ENCODE measurements around the gene CSTF2T.

Gene CSTF2T

GRCh38 chr10:51679841-51680240, 19.6 kb downstream of the CSTF2T start:
- H3K4me1 Mint-ChIP-seq = no peaks in the 10 kb centered on the region
- no peaks in the 10 kb centered on the region for H3K9me3 Mint-ChIP-seq
- H3K27me3 Mint-ChIP-seq = peaks cover 25% of the 10 kb centered on the region
- H3K4me3 Mint-ChIP-seq = no peak overlapping the region
- ATAC-seq = no peak
- no peak for DNase-seq
- no peaks in the 10 kb centered on the region for H3K36me3 Mint-ChIP-seq (ENCODE audit: low read depth)
- H3K27ac Mint-ChIP-seq = no peak overlapping the region

DNA sequence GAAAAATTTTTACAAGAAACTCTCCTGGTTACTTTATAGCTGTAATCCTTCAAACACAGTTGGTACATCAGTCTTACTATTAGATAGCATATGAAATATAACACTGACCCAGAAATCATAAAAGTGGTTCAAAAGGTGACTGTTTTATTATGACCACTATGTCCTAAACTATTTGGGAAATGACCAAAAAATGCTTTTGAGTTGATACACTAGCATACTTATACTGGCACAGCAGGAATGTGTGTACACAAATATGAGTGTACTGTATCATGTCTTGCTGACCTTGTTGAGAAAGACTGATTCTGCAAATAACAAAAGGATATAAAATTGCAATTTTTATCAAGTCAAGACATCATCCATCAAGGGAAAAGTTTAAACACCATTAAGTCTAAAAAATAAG, 24.3 kb downstream of the CSTF2T start:
- Mint-ChIP-seq H3K4me3 (no peak overlapping the region), H3K27ac (no peak overlapping the region), H3K9me3 (peaks cover 15% of the 10 kb centered on the region), H3K4me1 (no peaks in the 10 kb centered on the region), H3K27me3 (peaks cover 19% of the 10 kb centered on the region), H3K36me3 (ENCODE audit: low read depth) (no peaks in the 10 kb centered on the region)
- no peak for ATAC-seq
- DNase-seq = no peak

GRCh38 chr10:51672039-51672535, 27.3 kb downstream of the CSTF2T start:
- no peak overlapping the region for H3K4me3 Mint-ChIP-seq
- no peaks in the 10 kb centered on the region for H3K4me1 Mint-ChIP-seq
- no peaks in the 10 kb centered on the region for H3K36me3 Mint-ChIP-seq (ENCODE audit: low read depth)
- DNase-seq (no peak), ATAC-seq (no peak)
- H3K9me3 Mint-ChIP-seq = peaks cover 15% of the 10 kb centered on the region
- H3K27me3 Mint-ChIP-seq = peaks cover 4% of the 10 kb centered on the region
- H3K27ac Mint-ChIP-seq = no peak overlapping the region

GRCh38 chr10:51669041-51669440, 30.4 kb downstream of the CSTF2T start:
- DNase-seq (no peak), ATAC-seq (no peak)
- no peak overlapping the region for H3K4me3 Mint-ChIP-seq
- peaks cover 4% of the 10 kb centered on the region for H3K27me3 Mint-ChIP-seq
- peaks cover 15% of the 10 kb centered on the region for H3K9me3 Mint-ChIP-seq
- no peak overlapping the region for H3K27ac Mint-ChIP-seq
- no peaks in the 10 kb centered on the region for H3K4me1 Mint-ChIP-seq
- H3K36me3 Mint-ChIP-seq (ENCODE audit: low read depth) = no peaks in the 10 kb centered on the region

GRCh38 chr10:51668336-51668689, 31.1 kb downstream of the CSTF2T start:
- no peak overlapping the region for H3K27ac Mint-ChIP-seq
- DNase-seq = no peak
- no peaks in the 10 kb centered on the region for H3K4me1 Mint-ChIP-seq
- peaks cover 15% of the 10 kb centered on the region for H3K9me3 Mint-ChIP-seq
- H3K27me3 Mint-ChIP-seq = peaks cover 4% of the 10 kb centered on the region
- no peaks in the 10 kb centered on the region for H3K36me3 Mint-ChIP-seq (ENCODE audit: low read depth)
- no peak for ATAC-seq
- H3K4me3 Mint-ChIP-seq = no peak overlapping the region

DNA sequence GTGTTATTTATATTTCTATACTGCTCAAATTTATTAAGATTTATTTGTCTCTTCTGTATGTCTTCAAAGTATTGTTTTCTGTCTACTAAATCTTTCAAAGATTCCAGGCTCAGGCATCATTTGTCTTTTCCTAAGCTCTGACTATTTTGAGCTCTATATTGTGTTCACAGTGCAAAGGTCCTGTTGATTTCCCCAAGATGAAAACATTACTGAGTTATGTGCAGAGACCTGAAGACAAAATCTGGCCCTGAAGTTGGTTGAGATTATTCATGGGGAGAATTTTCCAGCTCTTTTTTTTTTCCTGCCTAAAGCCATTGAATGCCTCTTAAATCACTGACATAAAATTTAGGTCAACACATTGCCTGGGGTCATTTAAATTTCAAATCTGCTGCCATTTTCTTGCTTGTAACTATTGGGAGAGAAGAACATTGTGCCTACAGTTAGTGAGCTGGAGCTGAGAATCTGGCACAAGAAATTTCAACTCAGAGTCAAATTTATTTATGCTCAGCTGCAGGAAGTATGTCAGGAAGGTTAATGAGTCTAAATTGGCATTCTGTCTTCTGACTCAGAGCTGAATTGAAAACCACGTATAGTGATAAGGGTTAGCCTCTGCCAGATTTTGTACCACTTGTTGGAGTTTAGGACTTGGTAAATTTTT, 31.6 kb downstream of the CSTF2T start:
- H3K27me3 Mint-ChIP-seq = peaks cover 2% of the 10 kb centered on the region
- DNase-seq = no peak

DNA sequence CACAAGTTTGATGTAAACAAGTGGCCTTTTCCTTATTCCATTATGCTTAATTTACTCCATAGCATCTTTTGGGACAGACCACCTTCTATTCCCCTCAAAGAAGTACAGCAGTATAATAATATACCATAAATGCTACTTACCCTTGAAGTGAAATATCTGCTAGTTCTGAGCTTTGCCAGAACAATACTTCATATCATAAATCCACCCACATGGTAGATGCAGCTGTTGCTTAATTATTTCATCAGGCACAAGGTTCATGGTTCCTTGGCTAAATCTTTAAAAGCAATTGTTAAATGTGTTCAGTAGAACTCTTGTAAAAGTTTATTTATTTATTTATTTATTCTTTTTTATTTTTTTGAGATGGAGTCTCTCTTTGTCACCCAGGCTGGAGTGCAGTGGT, 32.9 kb downstream of the CSTF2T start:
- no peaks in the 10 kb centered on the region for H3K4me1 Mint-ChIP-seq
- no peak for ATAC-seq
- no peak for DNase-seq
- peaks cover 3% of the 10 kb centered on the region for H3K9me3 Mint-ChIP-seq
- no peak overlapping the region for H3K4me3 Mint-ChIP-seq
- H3K27ac Mint-ChIP-seq = no peak overlapping the region
- no peaks in the 10 kb centered on the region for H3K36me3 Mint-ChIP-seq (ENCODE audit: low read depth)
- peaks cover 2% of the 10 kb centered on the region for H3K27me3 Mint-ChIP-seq

More for the DNA sequence above, 31.6 kb downstream of the CSTF2T start:
- H3K36me3 Mint-ChIP-seq (ENCODE audit: low read depth) = no peaks in the 10 kb centered on the region
- peaks cover 15% of the 10 kb centered on the region for H3K9me3 Mint-ChIP-seq
- ATAC-seq = no peak
- H3K4me1 Mint-ChIP-seq = no peaks in the 10 kb centered on the region
- H3K4me3 Mint-ChIP-seq = no peak overlapping the region
- H3K27ac Mint-ChIP-seq = no peak overlapping the region

GRCh38 chr10:51663086-51663485, 36.3 kb downstream of the CSTF2T start:
- H3K27ac Mint-ChIP-seq = no peak overlapping the region
- H3K36me3 Mint-ChIP-seq (ENCODE audit: low read depth) = no peaks in the 10 kb centered on the region
- no peaks in the 10 kb centered on the region for H3K27me3 Mint-ChIP-seq
- no peaks in the 10 kb centered on the region for H3K9me3 Mint-ChIP-seq
- H3K4me3 Mint-ChIP-seq = no peak overlapping the region
- ATAC-seq = no peak
- DNase-seq = no peak
- no peaks in the 10 kb centered on the region for H3K4me1 Mint-ChIP-seq

DNA sequence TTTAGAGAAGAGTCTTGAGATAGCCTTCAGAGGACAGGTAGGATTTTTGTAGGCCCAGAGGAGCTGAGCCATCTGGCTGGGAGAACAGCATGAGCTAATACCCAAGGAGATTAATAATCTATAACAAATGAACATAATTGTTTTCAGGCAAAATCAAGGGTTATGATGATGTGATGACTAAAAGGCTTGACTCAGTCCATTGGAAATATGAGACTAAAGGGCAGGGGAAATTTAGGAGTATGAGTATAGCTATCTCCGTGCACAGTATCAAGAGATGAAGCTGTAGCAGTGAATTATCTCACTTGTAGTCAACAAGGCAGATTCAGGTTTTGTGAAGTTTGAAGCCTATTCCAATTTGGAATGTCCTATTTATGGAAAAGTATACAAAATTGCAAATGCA, 40.1 kb downstream of the CSTF2T start:
- Mint-ChIP-seq H3K4me1 (no peaks in the 10 kb centered on the region), H3K9me3 (no peaks in the 10 kb centered on the region), H3K4me3 (no peak overlapping the region), H3K36me3 (ENCODE audit: low read depth) (no peaks in the 10 kb centered on the region), H3K27me3 (peaks cover 5% of the 10 kb centered on the region), H3K27ac (no peak overlapping the region)
- DNase-seq = no peak
- ATAC-seq = no peak

GRCh38 chr10:51658000-51658399, 41.4 kb downstream of the CSTF2T start:
- DNase-seq (no peak), ATAC-seq (no peak)
- H3K9me3 Mint-ChIP-seq = no peaks in the 10 kb centered on the region
- H3K27me3 Mint-ChIP-seq = peaks cover 8% of the 10 kb centered on the region
- H3K4me3 Mint-ChIP-seq = no peak overlapping the region
- no peak overlapping the region for H3K27ac Mint-ChIP-seq
- H3K4me1 Mint-ChIP-seq = no peaks in the 10 kb centered on the region
- no peaks in the 10 kb centered on the region for H3K36me3 Mint-ChIP-seq (ENCODE audit: low read depth)

DNA sequence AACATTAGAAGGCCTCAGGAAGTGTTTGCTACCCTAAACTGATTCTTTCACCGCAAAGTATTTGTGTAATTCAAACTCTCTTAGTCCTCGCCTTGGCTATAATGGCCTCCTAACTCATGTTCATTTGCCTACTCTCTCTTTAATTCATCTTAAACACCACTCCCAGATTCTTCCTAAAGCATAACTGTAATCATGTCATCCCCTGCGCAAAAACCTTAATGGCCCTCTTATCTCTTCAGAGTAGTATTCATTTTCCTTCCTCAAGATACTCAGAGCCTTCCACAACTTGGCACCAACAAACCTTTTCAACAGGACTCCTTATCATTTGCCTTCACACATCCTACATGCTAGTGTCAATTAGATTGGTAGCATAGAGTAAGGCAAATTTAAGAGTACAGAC, 42.9 kb downstream of the CSTF2T start:
- Mint-ChIP-seq H3K4me3 (no peak overlapping the region), H3K4me1 (no peaks in the 10 kb centered on the region), H3K27ac (no peak overlapping the region), H3K36me3 (ENCODE audit: low read depth) (no peaks in the 10 kb centered on the region), H3K9me3 (no peaks in the 10 kb centered on the region), H3K27me3 (peaks cover 8% of the 10 kb centered on the region)
- DNase-seq (no peak), ATAC-seq (no peak)

DNA sequence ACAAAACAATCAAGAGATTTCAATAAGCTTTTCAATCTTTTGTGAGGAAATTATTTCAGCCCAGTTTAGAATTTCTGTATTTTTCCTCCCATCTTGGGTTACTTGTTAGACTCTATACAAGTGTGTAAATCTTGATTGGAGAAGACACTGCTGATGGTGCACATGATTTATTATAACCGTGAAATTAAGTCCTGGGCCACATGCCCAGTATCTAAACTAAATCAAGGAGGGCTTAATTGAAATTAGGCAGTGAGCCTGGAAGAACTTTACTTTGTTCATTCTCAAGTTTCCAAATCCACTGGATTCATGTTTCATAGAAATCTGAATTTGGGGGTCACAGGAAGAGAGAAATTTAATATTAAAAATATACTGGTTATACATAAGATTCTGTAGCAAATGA, 44.5 kb downstream of the CSTF2T start:
- Mint-ChIP-seq H3K36me3 (ENCODE audit: low read depth) (no peaks in the 10 kb centered on the region), H3K9me3 (no peaks in the 10 kb centered on the region), H3K27ac (no peak overlapping the region), H3K27me3 (peaks cover 8% of the 10 kb centered on the region), H3K4me1 (no peaks in the 10 kb centered on the region), H3K4me3 (no peak overlapping the region)
- DNase-seq (no peak), ATAC-seq (no peak)

DNA sequence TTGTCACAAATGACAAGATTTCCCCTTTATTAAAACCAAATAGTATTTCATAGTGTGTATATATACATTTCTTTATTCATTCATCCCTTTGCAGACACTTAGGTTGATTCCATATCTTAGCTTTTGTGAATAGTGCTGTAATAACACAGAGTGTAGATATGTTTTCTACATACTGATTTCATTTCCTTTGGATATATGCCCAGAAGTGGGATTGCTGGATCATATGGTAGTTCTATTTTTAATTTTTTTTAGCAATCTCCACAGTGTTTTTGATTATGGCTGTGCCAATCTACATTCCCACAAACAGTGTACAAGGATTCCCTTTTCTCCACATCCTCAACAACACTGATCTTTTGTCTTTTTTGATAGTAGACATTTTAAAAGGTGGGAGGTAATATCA, 46.4 kb downstream of the CSTF2T start:
- H3K36me3 Mint-ChIP-seq (ENCODE audit: low read depth) = no peaks in the 10 kb centered on the region
- H3K4me1 Mint-ChIP-seq = no peaks in the 10 kb centered on the region
- H3K27ac Mint-ChIP-seq = no peak overlapping the region
- ATAC-seq (no peak), DNase-seq (no peak)
- H3K9me3 Mint-ChIP-seq = no peaks in the 10 kb centered on the region
- peaks cover 8% of the 10 kb centered on the region for H3K27me3 Mint-ChIP-seq
- H3K4me3 Mint-ChIP-seq = no peak overlapping the region

DNA sequence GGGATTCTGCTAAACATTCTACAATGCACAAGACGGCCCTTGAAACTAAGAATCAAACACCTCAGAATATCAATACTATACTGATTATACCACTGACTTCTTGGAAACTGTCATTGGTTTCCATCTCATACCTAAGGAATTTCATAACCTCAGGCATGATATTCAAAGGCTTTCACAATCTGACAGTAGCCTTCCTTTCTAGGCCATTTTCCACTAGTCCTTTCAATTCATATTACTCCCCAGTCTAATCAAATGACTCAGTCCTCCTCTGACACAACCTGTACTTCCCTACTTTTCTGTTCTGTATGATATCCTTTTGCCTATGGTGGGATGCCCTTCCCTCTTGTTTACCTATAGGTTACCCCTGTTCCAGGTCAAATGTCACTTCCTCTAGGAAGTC, 48.3 kb downstream of the CSTF2T start:
- H3K27me3 Mint-ChIP-seq = peaks cover 5% of the 10 kb centered on the region
- no peaks in the 10 kb centered on the region for H3K9me3 Mint-ChIP-seq
- ATAC-seq (no peak), DNase-seq (no peak)
- H3K4me1 Mint-ChIP-seq = no peaks in the 10 kb centered on the region
- H3K27ac Mint-ChIP-seq = no peak overlapping the region
- no peak overlapping the region for H3K4me3 Mint-ChIP-seq
- no peaks in the 10 kb centered on the region for H3K36me3 Mint-ChIP-seq (ENCODE audit: low read depth)

GRCh38 chr10:51649064-51649463, 50.3 kb downstream of the CSTF2T start:
- H3K27me3 Mint-ChIP-seq = peaks cover 2% of the 10 kb centered on the region
- DNase-seq = no peak
- H3K9me3 Mint-ChIP-seq = no peaks in the 10 kb centered on the region
- H3K36me3 Mint-ChIP-seq (ENCODE audit: low read depth) = no peaks in the 10 kb centered on the region
- no peaks in the 10 kb centered on the region for H3K4me1 Mint-ChIP-seq
- ATAC-seq = no peak
- H3K27ac Mint-ChIP-seq = no peak overlapping the region
- no peak overlapping the region for H3K4me3 Mint-ChIP-seq
